ENCODE results near the gene ABHD3.
A peak's percentile ranks its signal among the peaks of the same experiment; 100 is the strongest.
"Not testable (repeated sequence)": the region's sequence is repeated elsewhere in the genome, so short reads cannot be mapped to it uniquely, and the experiment has no call there.

Gene ABHD3

GRCh38 chr18:21634588-21635199 lies 69.9 kb downstream of the ABHD3 start:
- no peak overlapping the region for H3K4me3 ChIP-seq (replicated peaks; ENCODE audit: low read depth, low read length)
- no peak for TF ChIP-seq CTCF (IDR thresholded peaks at IDR 0.05; ENCODE audit: low read depth, low read length, missing control alignments)
- DNase-seq (ENCODE audit: extremely low read depth, low read depth), result no peak

- H3K4me3 ChIP-seq (replicated peaks; ENCODE audit: low read depth, low read length), result no peak overlapping the region
- TF ChIP-seq CTCF (IDR thresholded peaks at IDR 0.05; ENCODE audit: low read depth, low read length, missing control alignments), result no peak
- no peak for DNase-seq (ENCODE audit: extremely low read depth, low read depth)
Measured at GRCh38 chr18:21632393-21632792, 72.2 kb downstream of the ABHD3 start.

GRCh38 chr18:21629089-21629832 lies 75.3 kb downstream of the ABHD3 start:
- TF ChIP-seq CTCF (IDR thresholded peaks at IDR 0.05; ENCODE audit: low read depth, low read length, missing control alignments), result no peak
- no peak for DNase-seq (ENCODE audit: extremely low read depth, low read depth)
- H3K4me3 ChIP-seq (replicated peaks; ENCODE audit: low read depth, low read length), result no peak overlapping the region

- not testable (repeated sequence) for H3K4me3 ChIP-seq (replicated peaks; ENCODE audit: low read depth, low read length); DNase-seq (ENCODE audit: extremely low read depth, low read depth)
Measured at GRCh38 chr18:21621640-21622039, 82.9 kb downstream of the ABHD3 start.

- H3K4me3 ChIP-seq (replicated peaks; ENCODE audit: low read depth, low read length), result peak within 1 kb of the TSS; percentile 90
- DNase-seq (ENCODE audit: extremely low read depth, low read depth), result peak; percentile 71
- TF ChIP-seq CTCF (IDR thresholded peaks at IDR 0.05; ENCODE audit: low read depth, low read length, missing control alignments), result peak; percentile 98
Measured at GRCh38 chr18:21612125-21613039, 92.2 kb downstream of the ABHD3 start, which contains the start of gene SNRPD1. Gene SNRPD1, plus strand, starts transcription at chr18:21612314. Its CDS starts 116 bp downstream, at chr18:21612430.

- DNase-seq (ENCODE audit: extremely low read depth, low read depth), result not testable (repeated sequence)
- peak overlapping the region; percentile 90 for H3K4me3 ChIP-seq (replicated peaks; ENCODE audit: low read depth, low read length)
Measured at GRCh38 chr18:21611401-21612124, 93.0 kb downstream of the ABHD3 start.

GRCh38 chr18:21605213-21605612 lies 99.4 kb downstream of the ABHD3 start:
- no peak overlapping the region for H3K4me3 ChIP-seq (replicated peaks; ENCODE audit: low read depth, low read length)
- no peak for TF ChIP-seq CTCF (IDR thresholded peaks at IDR 0.05; ENCODE audit: low read depth, low read length, missing control alignments)
- DNase-seq (ENCODE audit: extremely low read depth, low read depth), result no peak

All from HFF-Myc (cell line).